Mesenchymal stem cell (in vitro differentiated cells and primary cell): Measurements from ENCODE around the gene PAPPA2.
A peak's percentile ranks its signal among the peaks of the same experiment; 100 is the strongest.
"Not testable (repeated sequence)": the region's sequence is repeated elsewhere in the genome, so short reads cannot be mapped to it uniquely, and the experiment has no call there.

ENCODE experiments used
- DNase-seq: peaks from one replicate; pipeline ENCODE4 v3.0.0-alpha.2; 2013
- H2AFZ ChIP-seq: one replicate; pipeline ENCODE4 v1.6.1; 2013; ENCODE audit warnings: low read depth, mild to moderate bottlenecking, control low read depth, inconsistent platforms, low read length, moderate library complexity
- H2AK5ac ChIP-seq: 2 replicates; pipeline ENCODE4 v1.6.1; 2013; ENCODE audit warnings: low read length, moderate library complexity, mild to moderate bottlenecking, inconsistent platforms; ENCODE audit not compliant: severe bottlenecking
- H2BK120ac ChIP-seq: one replicate; pipeline ENCODE4 v1.6.1; 2013; ENCODE audit warnings: low read depth, mild to moderate bottlenecking, inconsistent platforms, low read length, moderate library complexity
- H2BK12ac ChIP-seq, 2 experiments: one replicate each; pipeline ENCODE4 v1.6.1; 2013; ENCODE audit warnings: inconsistent platforms in 2 of 2, low read length in 2 of 2, mild to moderate bottlenecking in 2 of 2, moderate library complexity in 2 of 2, control low read depth in 1 of 2
- H2BK15ac ChIP-seq: one replicate; pipeline ENCODE4 v1.6.1; 2013; ENCODE audit warnings: mild to moderate bottlenecking, low read depth, inconsistent platforms; ENCODE audit not compliant: poor library complexity, severe bottlenecking
- H2BK5ac ChIP-seq: 2 replicates; pipeline ENCODE4 v1.6.1; 2013; ENCODE audit warnings: low read depth, mild to moderate bottlenecking, low read length, control low read depth, inconsistent platforms; ENCODE audit not compliant: poor library complexity, severe bottlenecking
- H3K14ac ChIP-seq, 2 experiments: one replicate each; pipeline ENCODE4 v1.6.1; 2013; ENCODE audit warnings: inconsistent platforms in 2 of 2, low read length in 2 of 2, control low read depth in 1 of 2, mild to moderate bottlenecking in 1 of 2, moderate library complexity in 1 of 2
- H3K18ac ChIP-seq, 2 experiments: one replicate each; pipeline ENCODE4 v1.6.1; 2013; ENCODE audit warnings: inconsistent platforms in 2 of 2, low read length in 2 of 2, control low read depth in 1 of 2, low read depth in 1 of 2, mild to moderate bottlenecking in 1 of 2
- H3K23ac ChIP-seq, 2 experiments: one replicate each; pipeline ENCODE4 v1.6.1; 2013; ENCODE audit warnings: inconsistent platforms in 2 of 2, low read length in 2 of 2, mild to moderate bottlenecking in 2 of 2, moderate library complexity in 2 of 2, control low read depth in 1 of 2
- H3K27ac ChIP-seq: 2 replicates; pipeline ENCODE4 v1.5.1; 2013; ENCODE audit warnings: mild to moderate bottlenecking, moderate library complexity, low read length, control low read depth, inconsistent platforms; ENCODE audit not compliant: poor library complexity, severe bottlenecking
- H3K27me3 ChIP-seq, 2 experiments: 2 replicates each; pipeline versions ENCODE4 v1.6.1 to v1.7.0; 2013; ENCODE audit warnings: low read length in 2 of 2, mild to moderate bottlenecking in 2 of 2, moderate library complexity in 2 of 2, control low read depth in 1 of 2, inconsistent platforms in 1 of 2; ENCODE audit not compliant: control insufficient read depth in 1 of 2, insufficient read depth in 1 of 2
- H3K36me3 ChIP-seq, 2 experiments: 2 replicates each; pipeline versions ENCODE4 v1.6.1 to v1.7.0; 2013; ENCODE audit warnings: low read length in 2 of 2, control low read depth in 1 of 2, inconsistent platforms in 1 of 2, low read depth in 1 of 2, mild to moderate bottlenecking in 1 of 2; ENCODE audit not compliant: insufficient read depth in 2 of 2, control insufficient read depth in 1 of 2
- H3K4ac ChIP-seq, 2 experiments: one replicate each; pipeline ENCODE4 v1.6.1; 2013; ENCODE audit warnings: inconsistent platforms in 2 of 2, low read length in 2 of 2, mild to moderate bottlenecking in 2 of 2, moderate library complexity in 2 of 2, control low read depth in 1 of 2, low read depth in 1 of 2
- H3K4me1 ChIP-seq: 2 replicates; pipeline ENCODE4 v1.6.1; 2013; ENCODE audit warnings: low read depth, low read length, control low read depth; ENCODE audit not compliant: control insufficient read depth, insufficient read depth
- H3K4me2 ChIP-seq: 2 replicates; pipeline ENCODE4 v1.6.1; 2013; ENCODE audit warnings: low read length, mild to moderate bottlenecking, inconsistent platforms; ENCODE audit not compliant: poor library complexity, severe bottlenecking
- H3K4me3 ChIP-seq, 2 experiments: 2 replicates each; pipeline versions ENCODE4 v1.5.1 to v1.7.0; 2013; ENCODE audit warnings: low read length in 2 of 2, mild to moderate bottlenecking in 2 of 2, control low read depth in 1 of 2, low read depth in 1 of 2; ENCODE audit not compliant: insufficient read depth in 1 of 2
- H3K79me1 ChIP-seq: replicated peaks from 2 replicates; pipeline ENCODE4 v1.6.1; 2013; ENCODE audit warnings: mild to moderate bottlenecking, control low read depth, low read length, inconsistent platforms; ENCODE audit not compliant: poor library complexity, severe bottlenecking
- H3K9ac ChIP-seq: 2 replicates; pipeline ENCODE4 v1.7.0; 2013; ENCODE audit warnings: mild to moderate bottlenecking, low read length, moderate library complexity
- H3K9me3 ChIP-seq: 2 replicates; pipeline ENCODE4 v1.7.0; 2013; ENCODE audit warnings: mild to moderate bottlenecking, low read length; ENCODE audit not compliant: control insufficient read depth
- H4K8ac ChIP-seq: one replicate; pipeline ENCODE4 v1.6.1; 2013; ENCODE audit warnings: inconsistent platforms, mild to moderate bottlenecking, low read length, moderate library complexity
- H4K91ac ChIP-seq: one replicate; pipeline ENCODE4 v1.6.1; 2013; ENCODE audit warnings: mild to moderate bottlenecking, low read length, inconsistent platforms
- WGBS: methylation state at CpG from one replicate; pipeline ENCODE4 v1.1.7; 2013; ENCODE audit warnings: mixed read lengths; 5-methylcytosine and 5-hydroxymethylcytosine counted together

The PAPPA2 gene

GRCh38 chr1:176745945-176746344, 283.0 kb downstream of the PAPPA2 start:
- H3K4me3 ChIP-seq = no peak overlapping the region
- H2BK120ac ChIP-seq = no peak overlapping the region
- no peaks in the 10 kb centered on the region for H3K79me1 ChIP-seq
- H2BK5ac ChIP-seq = no peak overlapping the region
- 56% methylated on average over 1 of the region's 1 CpG for WGBS
- DNase-seq = peak; percentile 3
- H3K18ac ChIP-seq = no peak overlapping the region
- H4K91ac ChIP-seq = no peak overlapping the region
- H2AFZ ChIP-seq = no peak overlapping the region
- H4K8ac ChIP-seq = no peak overlapping the region
- H3K23ac ChIP-seq = no peak overlapping the region
- no peaks in the 10 kb centered on the region for H3K36me3 ChIP-seq
- H3K14ac ChIP-seq = no peak overlapping the region
- H3K27me3 ChIP-seq = no peaks in the 10 kb centered on the region
- no peak overlapping the region for H2BK15ac ChIP-seq
- H2AK5ac ChIP-seq = no peak overlapping the region
- no peak overlapping the region for H2BK12ac ChIP-seq
- H3K4me2 ChIP-seq = no peak overlapping the region
- H3K4ac ChIP-seq = no peak overlapping the region
- H3K9me3 ChIP-seq = no peaks in the 10 kb centered on the region
- no peak overlapping the region for H3K27ac ChIP-seq
- H3K4me1 ChIP-seq = no peaks in the 10 kb centered on the region
- no peak overlapping the region for H3K9ac ChIP-seq

DNA sequence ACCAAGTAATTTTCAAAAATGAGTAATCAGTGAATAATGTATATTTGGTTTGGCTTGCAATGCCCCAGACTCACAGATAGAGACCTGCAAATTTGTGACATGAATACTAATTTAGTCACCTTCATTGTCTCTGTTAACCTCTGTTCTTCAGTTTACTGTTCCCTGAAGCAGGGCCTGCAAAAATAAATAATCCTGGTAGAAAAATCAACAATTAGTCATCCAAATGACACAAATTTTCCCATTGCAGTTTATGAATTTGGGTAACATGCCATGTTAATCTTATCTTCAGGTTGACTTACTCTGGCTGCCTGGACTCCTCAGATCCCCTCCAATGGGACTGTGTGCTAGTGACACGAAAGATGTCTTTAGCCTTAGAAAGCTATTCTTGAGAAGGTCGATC, 289.5 kb downstream of the PAPPA2 start:
- Histone ChIP-seq H3K4me3 (no peak overlapping the region), H3K27ac (no peak overlapping the region), H3K14ac (no peak overlapping the region), H3K36me3 (no peaks in the 10 kb centered on the region), H3K9me3 (no peaks in the 10 kb centered on the region), H2BK15ac (no peak overlapping the region), H3K9ac (no peak overlapping the region), H3K79me1 (no peaks in the 10 kb centered on the region), H3K23ac (no peak overlapping the region), H2BK12ac (no peak overlapping the region), H3K18ac (no peak overlapping the region), H3K27me3 (no peaks in the 10 kb centered on the region), H2AK5ac (no peak overlapping the region), H3K4ac (no peak overlapping the region), H2BK120ac (no peak overlapping the region), H4K8ac (no peak overlapping the region), H2AFZ (no peak overlapping the region), H3K4me1 (no peaks in the 10 kb centered on the region), H4K91ac (no peak overlapping the region), H3K4me2 (no peak overlapping the region), H2BK5ac (no peak overlapping the region)
- DNase-seq = no peak
- WGBS = 83% methylated on average over 2 of the region's 2 CpGs

GRCh38 chr1:176754676-176755075, 291.7 kb downstream of the PAPPA2 start:
- no peak overlapping the region for H2AK5ac ChIP-seq
- WGBS = 61% methylated on average over 2 of the region's 2 CpGs
- H3K27ac ChIP-seq = no peak overlapping the region
- H2BK12ac ChIP-seq = no peak overlapping the region
- no peaks in the 10 kb centered on the region for H3K27me3 ChIP-seq
- H3K4me1 ChIP-seq = no peaks in the 10 kb centered on the region
- no peak overlapping the region for H2BK120ac ChIP-seq
- no peak overlapping the region for H3K4me2 ChIP-seq
- no peak overlapping the region for H2AFZ ChIP-seq
- no peaks in the 10 kb centered on the region for H3K79me1 ChIP-seq
- no peak overlapping the region for H3K9ac ChIP-seq
- no peak overlapping the region for H2BK15ac ChIP-seq
- no peak overlapping the region for H3K4me3 ChIP-seq
- H4K91ac ChIP-seq = no peak overlapping the region
- H3K9me3 ChIP-seq = no peaks in the 10 kb centered on the region
- H3K23ac ChIP-seq = no peak overlapping the region
- DNase-seq = no peak
- H3K36me3 ChIP-seq = no peaks in the 10 kb centered on the region
- H3K4ac ChIP-seq = no peak overlapping the region
- no peak overlapping the region for H4K8ac ChIP-seq
- H3K18ac ChIP-seq = no peak overlapping the region
- no peak overlapping the region for H2BK5ac ChIP-seq
- H3K14ac ChIP-seq = no peak overlapping the region

DNA sequence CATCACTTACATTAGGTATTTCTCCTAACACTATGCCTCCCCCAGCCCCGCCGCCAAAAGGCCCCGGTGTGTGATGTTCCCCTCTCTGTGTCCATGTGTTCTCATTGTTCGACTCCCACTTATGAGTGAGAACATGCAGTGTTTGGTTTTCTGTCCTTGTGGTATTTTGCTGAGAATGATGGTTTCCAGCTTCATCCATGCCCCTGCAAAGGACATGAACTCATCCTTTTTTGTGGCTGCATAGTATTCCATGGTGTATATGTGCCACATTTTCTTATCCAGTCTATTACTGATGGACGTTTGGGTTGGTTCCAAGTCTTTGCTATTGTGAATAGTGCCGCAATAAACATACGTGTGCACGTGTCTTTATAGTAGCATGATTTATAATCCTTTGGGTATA, 293.8 kb downstream of the PAPPA2 start:
- H2AFZ ChIP-seq, H2BK120ac ChIP-seq, H3K27ac ChIP-seq, H3K4me2 ChIP-seq, H3K4me1 ChIP-seq, H3K14ac ChIP-seq, H3K27me3 ChIP-seq, H2AK5ac ChIP-seq, H4K91ac ChIP-seq, H2BK5ac ChIP-seq, H3K9me3 ChIP-seq, H2BK15ac ChIP-seq, H3K4me3 ChIP-seq, H3K23ac ChIP-seq, H3K36me3 ChIP-seq, DNase-seq, H2BK12ac ChIP-seq, H3K4ac ChIP-seq, H3K79me1 ChIP-seq, H3K9ac ChIP-seq, H3K18ac ChIP-seq, H4K8ac ChIP-seq: not testable (repeated sequence)
- 73% methylated on average over 5 of the region's 8 CpGs for WGBS
